C4-2B (cell line): ENCODE measurements around the gene OPN1SW.
A peak's percentile ranks its signal among the peaks of the same experiment; 100 is the strongest.

Source experiments
- H3K27ac ChIP-seq: fragments of 450-650 bp; 2 replicates; pipeline ENCODE4 v1.5.1; 2017
- CTCF ChIP-seq: fragments of 450-650 bp; conservative IDR thresholded peaks from 2 replicates; pipeline ENCODE4 v1.5.1; 2017; ENCODE audit warnings: mild to moderate bottlenecking
- ZFX ChIP-seq: fragments of 450-650 bp; IDR thresholded peaks from 2 replicates; pipeline ENCODE4 v1.6.1; 2017

OPN1SW gene

GRCh38 chr7:128739048-128739962 is 36.3 kb downstream of the OPN1SW start, which contains the start of gene CALU:
Gene CALU (plus strand): TSS chr7:128739359. CDS start chr7:128748584, 9,225 bp downstream.
- H3K27ac ChIP-seq, result peak within 1 kb of the TSS; percentile 97
- TF ChIP-seq ZFX (peak; percentile 69), CTCF (no peak)

GRCh38 chr7:128738570-128739047 is 37.0 kb downstream of the OPN1SW start:
- H3K27ac ChIP-seq, result peak overlapping the region; percentile 97
- TF ChIP-seq CTCF (no peak), ZFX (no peak)

GRCh38 chr7:128737867-128738385 is 37.7 kb downstream of the OPN1SW start:
- H3K27ac ChIP-seq, result no peak overlapping the region
- no peak for TF ChIP-seq CTCF
- TF ChIP-seq ZFX, result no peak

- H3K27ac ChIP-seq, result no peak overlapping the region
- TF ChIP-seq ZFX (no peak), CTCF (no peak)
Observed at GRCh38 chr7:128737441-128737840, 38.2 kb downstream of the OPN1SW start.

- H3K27ac ChIP-seq, result no peak overlapping the region
- TF ChIP-seq ZFX (no peak), CTCF (no peak)
Observed at GRCh38 chr7:128735436-128735835, 40.2 kb downstream of the OPN1SW start.

- H3K27ac ChIP-seq, result no peak overlapping the region
- TF ChIP-seq ZFX, result no peak
- TF ChIP-seq CTCF, result no peak
Observed at GRCh38 chr7:128734890-128735289, 40.7 kb downstream of the OPN1SW start.

GRCh38 chr7:128733278-128733645 is 42.3 kb downstream of the OPN1SW start:
- no peak overlapping the region for H3K27ac ChIP-seq
- no peak for TF ChIP-seq CTCF
- TF ChIP-seq ZFX, result no peak
